Heart left ventricle (tissue), 16 donors: ENCODE data around the gene QPRT. TPM values are rescaled to one million over a fixed set of nuclear protein-coding genes. Genes with fewer than 3 reads are reported as not detected.
"Not testable (repeated sequence)": the region's sequence is repeated elsewhere in the genome, so short reads cannot be mapped to it uniquely, and the experiment has no call there.

Experiments
- ATAC-seq, 4 donors: fragments of 200-7000 bp; cut with Tn5 transposase; one replicate each; pipeline ENCODE4 v1.9.1; 2020 to 2022; ENCODE audit warnings: moderate library complexity in 4 of 4, mild to moderate bottlenecking in 3 of 4, moderate number of reproducible peaks in 1 of 4
- DNase-seq, 5 donors: peaks; one replicate each; pipeline ENCODE4 v3.0.0-alpha.2; 2020
- H3K27ac ChIP-seq, 12 donors: fragments of 200-600 bp; sonication (generic) in 4 of 12; one replicate each; pipeline versions ENCODE4 v1.5.0 to v1.8.0; 2016 to 2022; ENCODE audit warnings: mild to moderate bottlenecking in 2 of 12
- H3K27me3 ChIP-seq, 9 donors: fragments of 200-600 bp; sonication (generic) in 2 of 9; one replicate each; pipeline versions ENCODE4 v1.5.1 to v1.8.0; 2016 to 2022; ENCODE audit warnings: mild to moderate bottlenecking in 3 of 9
- H3K36me3 ChIP-seq, 9 donors: fragments of 200-600 bp; sonication (generic) in 2 of 9; one replicate each; pipeline versions ENCODE4 v1.5.0 to v1.8.0; 2018 to 2022; ENCODE audit warnings: mild to moderate bottlenecking in 2 of 9
- H3K4me1 ChIP-seq, 12 donors: fragments of 200-600 bp; sonication (generic) in 4 of 12; one replicate each; pipeline versions ENCODE4 v1.5.0 to v1.8.0; 2016 to 2022; ENCODE audit warnings: mild to moderate bottlenecking in 3 of 12
- H3K4me3 ChIP-seq, 12 donors: fragments of 200-600 bp; sonication (generic) in 4 of 12; one replicate each; pipeline versions ENCODE4 v1.5.0 to v1.8.0; 2017 to 2022; ENCODE audit warnings: mild to moderate bottlenecking in 9 of 12, moderate library complexity in 4 of 12
- H3K9me3 ChIP-seq, 12 donors: fragments of 200-600 bp; sonication (generic) in 4 of 12; one replicate each; pipeline versions ENCODE4 v1.5.0 to v1.8.0; 2016 to 2022; ENCODE audit warnings: mild to moderate bottlenecking in 1 of 12
- CTCF ChIP-seq, 12 donors: fragments of 200-600 bp; sonication (generic) in 4 of 12; IDR thresholded peaks; one replicate each; pipeline versions ENCODE4 v1.5.0 to v1.8.0; 2018 to 2022; ENCODE audit warnings: antibody characterized with exemption in 12 of 12, mild to moderate bottlenecking in 5 of 12
- POLR2A ChIP-seq, 2 donors: fragments of 450-650 bp; IDR thresholded peaks; one replicate each; pipeline ENCODE4 v1.6.1; 2017; ENCODE audit warnings: antibody characterized with exemption in 2 of 2, mild to moderate bottlenecking in 2 of 2, moderate library complexity in 2 of 2
- WGBS, 4 donors: extraction: QIAGEN DNeasy Blood & Tissue Kit in 2 of 4; methylation state at CpG; one replicate each; pipeline versions ENCODE4 v1.1.5 to v1.1.7; 2013 to 2018; 5-methylcytosine and 5-hydroxymethylcytosine counted together
- intact Hi-C, 10 donors: fragments of 100-400 bp; cut with DNase I; formaldehyde crosslinking; loops; one replicate each; pipeline versions ENCODE4 v1.11.1 to v1.14.2; 2022
- polyA plus RNA-seq, 2 donors: library from polyadenylated mRNA; stranded (reverse); fragments of 200-250 nt; gene quantifications; one replicate each; pipeline ENCODE4 v1.2.3, GENCODE V29; 2013
- total RNA-seq, 9 donors: library from RNA; depleted of rRNA in 2 of 9; stranded (reverse); fragments of >200 nt in 2 of 9; fragmentation: NEBNext Ultra II Directional in 3 of 9; extraction: Animal tissue kit (Norgen Biotek cat#: 25700) in 3 of 9; gene quantifications; one replicate each; pipeline versions ENCODE4 v1.1.0 to v1.2.4, GENCODE V29; 2016 to 2023
- donor health status: ischemic (EF 13 %, LVEDD 7.1; RV severe dilation, severe dysfunction).
- donor health status: healthy with polysubstance abuse.
- donor health status: DM: no; HTN: yes; CAD: no.
- donor health status: DM: no; HTN: no; CAD: no.
- donor health status: ischemic (EF 25% LVEDD 6.9; RV normal size, moderate dysfunction).
- donor health status: ischemic (EF 25% LVEDD 5.7; RV mildly dilated, moderate dysfunction).
- donor health status: healthy.
- donor health status: DM: yes; HTN: yes; CAD: no.
- donor health status: ischemic (EF 35%, LVEDD 5.7; RV mildly dilated, moderate dysfunction).
- donor health status: nonischemic (EF 11% LVEDD 7.7; RV severe dilation, severe dysfunction).
- donor health status: DM: yes; HTN: yes; CAD: no.
- donor health status: PGD.
- donor health status: ischemic (EF 29% LVEDD 5.4; RV normal size, mild dysfunction).
- donor health status: nonischemic (EF 23%, LVEDD 6.1; RV moderate dilation, normal function).

The QPRT gene
- total and polyA plus RNA-seq, 11 donors = 3.6 to 36.5 (median 23.1) TPM

GRCh38 chr16:29694384-29695195, 15.6 kb downstream of the QPRT start:
- DNase-seq (no peak), ATAC-seq (no peak)
- Histone ChIP-seq H3K27ac (no peak overlapping the region), H3K27me3 (no peaks in the 10 kb centered on the region), H3K9me3 (no peaks in the 10 kb centered on the region), H3K4me3 (no peak overlapping the region), H3K36me3 (no peaks in the 10 kb centered on the region), H3K4me1 (no peaks in the 10 kb centered on the region)
- 74 to 88% (median 85%) methylated on average over 19 to 41 of the region's 41 CpGs for WGBS, 4 donors
- intact Hi-C loops = loop anchor here in 3 of 10 donors (5.0 to 10.0 kb wide), 3 partner anchors 80 to 328 kb away; partner anchors contain the start of genes C16orf92 (in 2 of the 3) and ZG16 (in 1 of the 3)
- no peak for TF ChIP-seq CTCF (IDR thresholded peaks at IDR 0.05)
- no peak for TF ChIP-seq POLR2A (IDR thresholded peaks at IDR 0.05)

GRCh38 chr16:29695675-29696074, 16.7 kb downstream of the QPRT start:
- not testable (repeated sequence) for ATAC-seq, H3K4me1 ChIP-seq, H3K27me3 ChIP-seq, H3K27ac ChIP-seq, DNase-seq, H3K4me3 ChIP-seq, H3K9me3 ChIP-seq, H3K36me3 ChIP-seq
- intact Hi-C loops = loop anchor here in 3 of 10 donors (5.0 to 10.0 kb wide), 3 partner anchors 79 to 327 kb away; partner anchors contain the start of genes C16orf92 (in 2 of the 3) and ZG16 (in 1 of the 3)
- WGBS, 4 donors = 93 to 100% (median 95%) methylated on average over 3 of the region's 3 CpGs

- no peak for DNase-seq
- no peak overlapping the region for H3K4me3 ChIP-seq
- 90 to 96% (median 93%) methylated on average over 9 to 21 of the region's 21 CpGs for WGBS, 4 donors
- H3K27me3 ChIP-seq = no peaks in the 10 kb centered on the region
- peaks cover 0 to 4% (median 0%) of the 10 kb centered on the region in 12 donors for H3K4me1 ChIP-seq
- no peaks in the 10 kb centered on the region for H3K9me3 ChIP-seq
- H3K36me3 ChIP-seq = no peaks in the 10 kb centered on the region
- intact Hi-C loops = loop anchor here in 3 of 10 donors (5.0 to 10.0 kb wide), 3 partner anchors 78 to 325 kb away; partner anchors contain the start of genes C16orf92 (in 2 of the 3) and ZG16 (in 1 of the 3)
- H3K27ac ChIP-seq = no peak overlapping the region
- TF ChIP-seq CTCF (IDR thresholded peaks at IDR 0.05) = no peak
- no peak for TF ChIP-seq POLR2A (IDR thresholded peaks at IDR 0.05)
- no peak for ATAC-seq
These were observed 17.9 kb downstream of the QPRT start for GRCh38 chr16:29696881-29697331.

GRCh38 chr16:29697391-29697790, 18.4 kb downstream of the QPRT start:
- Histone ChIP-seq H3K9me3 (no peaks in the 10 kb centered on the region), H3K4me3 (no peak overlapping the region), H3K27me3 (no peaks in the 10 kb centered on the region), H3K27ac (no peak overlapping the region), H3K4me1 (peaks cover 0 to 7% (median 0%) of the 10 kb centered on the region in 12 donors), H3K36me3 (no peaks in the 10 kb centered on the region)
- no peak for DNase-seq
- TF ChIP-seq CTCF (IDR thresholded peaks at IDR 0.05) = no peak
- no peak for TF ChIP-seq POLR2A (IDR thresholded peaks at IDR 0.05)
- ATAC-seq = no peak
- WGBS, 4 donors = 94 to 98% (median 95%) methylated on average over 5 to 7 of the region's 7 CpGs
- intact Hi-C loops = loop anchor here in 3 of 10 donors (5.0 to 10.0 kb wide), 3 partner anchors 77 to 325 kb away; partner anchors contain the start of genes C16orf92 (in 2 of the 3) and ZG16 (in 1 of the 3)
